ENCODE data around the gene ECE1. TPM values are rescaled to one million over a fixed set of nuclear protein-coding genes. Genes with fewer than 3 reads are reported as not detected.
"Not testable (repeated sequence)": the region's sequence is repeated elsewhere in the genome, so short reads cannot be mapped to it uniquely, and the experiment has no call there.

Gene ECE1
- polyA plus RNA-seq, 1 donor from 2014 or later: 58.6 TPM

GRCh38 chr1:21282020-21282419 is 8.2 kb downstream of the ECE1 start:
- H3K36me3 Mint-ChIP-seq, H3K27me3 Mint-ChIP-seq, H3K27ac Mint-ChIP-seq, H3K4me3 Mint-ChIP-seq, H3K9me3 Mint-ChIP-seq: not testable (repeated sequence)
- peaks cover 24 to 37% (median 28%) of the 10 kb centered on the region in 3 donors for H3K4me1 Mint-ChIP-seq

GRCh38 chr1:21280482-21280881 is 9.8 kb downstream of the ECE1 start:
- Mint-ChIP-seq H3K9me3 (no peaks in the 10 kb centered on the region), H3K27me3 (no peaks in the 10 kb centered on the region)

GRCh38 chr1:21280011-21280471 is 10.2 kb downstream of the ECE1 start:
- Mint-ChIP-seq H3K4me1 (peaks cover 20 to 31% (median 21%) of the 10 kb centered on the region in 3 donors), H3K27me3 (no peaks in the 10 kb centered on the region), H3K9me3 (no peaks in the 10 kb centered on the region), H3K4me3 (peak overlapping the region; percentile 21 to 91 (median 32)), H3K27ac (peak overlapping the region; percentile 24 to 88 (median 68)), H3K36me3 (peaks cover 2% of the 10 kb centered on the region)

More at GRCh38 chr1:21280482-21280881, 9.8 kb downstream of the ECE1 start:
- Mint-ChIP-seq H3K4me1 (peaks cover 23 to 34% (median 24%) of the 10 kb centered on the region in 3 donors), H3K36me3 (peaks cover 2% of the 10 kb centered on the region), H3K27ac (peak overlapping the region; percentile 24 to 88 (median 68)), H3K4me3 (peak overlapping the region in 3 of 4 donors; percentile 21 to 91 (median 40))

- H3K4me3 Mint-ChIP-seq: peak overlapping the region; percentile 21 to 68 (median 32)
- H3K27ac Mint-ChIP-seq: peak overlapping the region; percentile 24 to 88 (median 68)
- peaks cover 13 to 25% (median 15%) of the 10 kb centered on the region in 3 donors for H3K4me1 Mint-ChIP-seq
- H3K36me3 Mint-ChIP-seq: peaks cover 2% of the 10 kb centered on the region
- H3K9me3 Mint-ChIP-seq: no peaks in the 10 kb centered on the region
- H3K27me3 Mint-ChIP-seq: no peaks in the 10 kb centered on the region
These were observed 11.1 kb downstream of the ECE1 start for GRCh38 chr1:21278860-21279845.

GRCh38 chr1:21278208-21278859 is 11.9 kb downstream of the ECE1 start:
- H3K36me3 Mint-ChIP-seq: peaks cover 4% of the 10 kb centered on the region
- no peaks in the 10 kb centered on the region for H3K9me3 Mint-ChIP-seq
- peaks cover 11 to 24% (median 14%) of the 10 kb centered on the region in 3 donors for H3K4me1 Mint-ChIP-seq
- peak overlapping the region in 2 of 4 donors; percentile 17 to 68 for H3K4me3 Mint-ChIP-seq
- peak overlapping the region in 1 of 3 donors; percentile 71 for H3K27ac Mint-ChIP-seq
- no peaks in the 10 kb centered on the region for H3K27me3 Mint-ChIP-seq

GRCh38 chr1:21277180-21277579 is 13.1 kb downstream of the ECE1 start:
- no peak overlapping the region for H3K4me3 Mint-ChIP-seq
- H3K27me3 Mint-ChIP-seq: no peaks in the 10 kb centered on the region
- H3K27ac Mint-ChIP-seq: no peak overlapping the region
- H3K9me3 Mint-ChIP-seq: no peaks in the 10 kb centered on the region
- peaks cover 2% of the 10 kb centered on the region for H3K36me3 Mint-ChIP-seq
- H3K4me1 Mint-ChIP-seq: peaks cover 11 to 22% (median 12%) of the 10 kb centered on the region in 3 donors

GRCh38 chr1:21272540-21272939 is 17.7 kb downstream of the ECE1 start:
- peaks cover 6 to 14% (median 7%) of the 10 kb centered on the region in 3 donors for H3K4me1 Mint-ChIP-seq
- peaks cover 6% of the 10 kb centered on the region for H3K36me3 Mint-ChIP-seq
- no peak overlapping the region for H3K27ac Mint-ChIP-seq
- no peak overlapping the region for H3K4me3 Mint-ChIP-seq
- H3K9me3 Mint-ChIP-seq: no peaks in the 10 kb centered on the region
- H3K27me3 Mint-ChIP-seq: no peaks in the 10 kb centered on the region

- Mint-ChIP-seq H3K4me3 (no peak overlapping the region), H3K36me3 (peaks cover 10% of the 10 kb centered on the region), H3K27me3 (no peaks in the 10 kb centered on the region), H3K4me1 (peaks cover 7 to 13% (median 8%) of the 10 kb centered on the region in 3 donors), H3K9me3 (no peaks in the 10 kb centered on the region), H3K27ac (peak overlapping the region in 2 of 3 donors; percentile 22 to 32)
These were observed 18.7 kb downstream of the ECE1 start for GRCh38 chr1:21271550-21271949.

GRCh38 chr1:21270086-21270689 is 20.1 kb downstream of the ECE1 start:
- H3K27me3 Mint-ChIP-seq: no peaks in the 10 kb centered on the region
- H3K4me3 Mint-ChIP-seq: peak overlapping the region in 1 of 4 donors; percentile 71
- H3K27ac Mint-ChIP-seq: peak overlapping the region; percentile 34 to 47 (median 43)
- H3K9me3 Mint-ChIP-seq: no peaks in the 10 kb centered on the region
- H3K4me1 Mint-ChIP-seq: peaks cover 7 to 13% (median 8%) of the 10 kb centered on the region in 3 donors
- peaks cover 10% of the 10 kb centered on the region for H3K36me3 Mint-ChIP-seq

- peaks cover 10% of the 10 kb centered on the region for H3K36me3 Mint-ChIP-seq
- peaks cover 7 to 11% (median 8%) of the 10 kb centered on the region in 3 donors for H3K4me1 Mint-ChIP-seq
- H3K4me3 Mint-ChIP-seq: no peak overlapping the region
- no peaks in the 10 kb centered on the region for H3K27me3 Mint-ChIP-seq
- H3K27ac Mint-ChIP-seq: peak overlapping the region in 1 of 3 donors; percentile 43
- no peaks in the 10 kb centered on the region for H3K9me3 Mint-ChIP-seq
These were observed 20.7 kb downstream of the ECE1 start for GRCh38 chr1:21269461-21270085.

- Mint-ChIP-seq H3K4me1 (peaks cover 7 to 11% (median 8%) of the 10 kb centered on the region in 3 donors), H3K4me3 (peak overlapping the region in 1 of 4 donors; percentile 12), H3K36me3 (peaks cover 10% of the 10 kb centered on the region), H3K27ac (peak overlapping the region in 1 of 3 donors; percentile 35), H3K9me3 (no peaks in the 10 kb centered on the region), H3K27me3 (no peaks in the 10 kb centered on the region)
These were observed 21.7 kb downstream of the ECE1 start for GRCh38 chr1:21268281-21269239.

- Mint-ChIP-seq H3K36me3 (peaks cover 8% of the 10 kb centered on the region), H3K9me3 (no peaks in the 10 kb centered on the region)
These were observed 22.8 kb downstream of the ECE1 start for GRCh38 chr1:21267191-21268077.

More at GRCh38 chr1:21267191-21268077, 22.8 kb downstream of the ECE1 start:
- H3K27ac Mint-ChIP-seq: peak overlapping the region in 1 of 3 donors; percentile 22
- peak overlapping the region in 1 of 4 donors; percentile 21 for H3K4me3 Mint-ChIP-seq
- H3K27me3 Mint-ChIP-seq: no peaks in the 10 kb centered on the region
- H3K4me1 Mint-ChIP-seq: peaks cover 7 to 11% (median 8%) of the 10 kb centered on the region in 3 donors

All from IgD-negative memory B cell (primary cell).